Progenitor cell of endocrine pancreas (in vitro differentiated cells): ENCODE data around the gene TLR10. TPM values are rescaled to one million over a fixed set of nuclear protein-coding genes. Genes with fewer than 3 reads are reported as not detected.
A peak's percentile ranks its signal among the peaks of the same experiment; 100 is the strongest.

Experiments used
- DNase-seq: peaks from one replicate; pipeline ENCODE4 v3.0.0; 2021; ENCODE audit warnings: low spot score; ENCODE audit not compliant: unreplicated experiment
- H3K27ac Mint-ChIP-seq: 2 replicates; pipeline ENCODE4 v1.8.0; 2021; ENCODE audit warnings: mild to moderate bottlenecking, moderate library complexity, mixed read lengths
- H3K27me3 Mint-ChIP-seq: 2 replicates; pipeline ENCODE4 v1.8.0; 2021; ENCODE audit warnings: mixed read lengths
- H3K36me3 Mint-ChIP-seq: 2 replicates; pipeline ENCODE4 v1.8.0; 2022; ENCODE audit warnings: mixed read lengths; ENCODE audit not compliant: insufficient read depth
- H3K4me1 Mint-ChIP-seq: 2 replicates; pipeline ENCODE4 v1.8.0; 2021; ENCODE audit warnings: low read depth, mixed read lengths
- H3K4me3 Mint-ChIP-seq: 2 replicates; pipeline ENCODE4 v1.8.0; 2021; ENCODE audit warnings: low read depth, mild to moderate bottlenecking, moderate library complexity, mixed read lengths
- H3K9me3 Mint-ChIP-seq: 2 replicates; pipeline ENCODE4 v1.8.0; 2021; ENCODE audit warnings: low read depth, mixed read lengths
- total RNA-seq: library from RNA; stranded (reverse); gene quantifications from 2 replicates; pipeline ENCODE4 v1.2.1, GENCODE V29; 2021
- TF ChIP-seq, protein P1 (sequence below): fragments of 200-600 bp; sonication (generic); IDR thresholded peaks from one replicate; pipeline ENCODE4 v1.5.0; 2021; ENCODE audit warnings: antibody characterized with exemption, mild to moderate bottlenecking; ENCODE audit not compliant: unreplicated experiment

The TLR10 gene
- total RNA-seq, 1 donor from 2014 or later: 2.1 TPM

DNA sequence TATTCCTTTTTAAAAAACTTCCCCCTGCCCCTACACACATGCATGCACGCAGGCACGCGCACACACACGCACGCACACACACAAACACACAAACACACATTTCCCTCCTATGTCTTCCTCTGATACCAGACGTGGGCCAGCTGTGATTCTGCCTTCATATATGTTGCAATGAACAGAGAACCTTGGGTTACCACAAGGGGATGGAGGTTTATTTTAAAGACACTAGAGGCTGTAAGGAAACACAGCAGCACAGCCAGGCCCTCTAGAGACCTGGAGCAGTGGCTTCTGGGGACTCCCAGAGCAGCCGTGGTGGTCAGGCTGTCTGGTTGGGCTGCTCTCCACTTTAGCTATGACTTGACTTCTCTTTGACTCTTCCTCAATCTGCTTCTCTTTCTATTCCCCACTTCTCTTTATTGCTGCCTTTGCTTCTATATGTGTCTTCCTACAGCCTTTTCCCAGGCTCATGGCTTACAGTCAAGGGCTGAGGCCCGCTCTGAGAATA is 3.2 kb upstream of the TLR10 start:
- H3K4me1 Mint-ChIP-seq: peaks cover 14% of the 10 kb centered on the region
- H3K27me3 Mint-ChIP-seq: no peaks in the 10 kb centered on the region
- no peak overlapping the region for H3K4me3 Mint-ChIP-seq
- TF ChIP-seq, protein P1, sequence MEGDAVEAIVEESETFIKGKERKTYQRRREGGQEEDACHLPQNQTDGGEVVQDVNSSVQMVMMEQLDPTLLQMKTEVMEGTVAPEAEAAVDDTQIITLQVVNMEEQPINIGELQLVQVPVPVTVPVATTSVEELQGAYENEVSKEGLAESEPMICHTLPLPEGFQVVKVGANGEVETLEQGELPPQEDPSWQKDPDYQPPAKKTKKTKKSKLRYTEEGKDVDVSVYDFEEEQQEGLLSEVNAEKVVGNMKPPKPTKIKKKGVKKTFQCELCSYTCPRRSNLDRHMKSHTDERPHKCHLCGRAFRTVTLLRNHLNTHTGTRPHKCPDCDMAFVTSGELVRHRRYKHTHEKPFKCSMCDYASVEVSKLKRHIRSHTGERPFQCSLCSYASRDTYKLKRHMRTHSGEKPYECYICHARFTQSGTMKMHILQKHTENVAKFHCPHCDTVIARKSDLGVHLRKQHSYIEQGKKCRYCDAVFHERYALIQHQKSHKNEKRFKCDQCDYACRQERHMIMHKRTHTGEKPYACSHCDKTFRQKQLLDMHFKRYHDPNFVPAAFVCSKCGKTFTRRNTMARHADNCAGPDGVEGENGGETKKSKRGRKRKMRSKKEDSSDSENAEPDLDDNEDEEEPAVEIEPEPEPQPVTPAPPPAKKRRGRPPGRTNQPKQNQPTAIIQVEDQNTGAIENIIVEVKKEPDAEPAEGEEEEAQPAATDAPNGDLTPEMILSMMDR: no peak
- H3K9me3 Mint-ChIP-seq: peaks cover 17% of the 10 kb centered on the region
- H3K27ac Mint-ChIP-seq: peak overlapping the region; percentile 91
- peaks cover 1% of the 10 kb centered on the region for H3K36me3 Mint-ChIP-seq
- DNase-seq: no peak

DNA sequence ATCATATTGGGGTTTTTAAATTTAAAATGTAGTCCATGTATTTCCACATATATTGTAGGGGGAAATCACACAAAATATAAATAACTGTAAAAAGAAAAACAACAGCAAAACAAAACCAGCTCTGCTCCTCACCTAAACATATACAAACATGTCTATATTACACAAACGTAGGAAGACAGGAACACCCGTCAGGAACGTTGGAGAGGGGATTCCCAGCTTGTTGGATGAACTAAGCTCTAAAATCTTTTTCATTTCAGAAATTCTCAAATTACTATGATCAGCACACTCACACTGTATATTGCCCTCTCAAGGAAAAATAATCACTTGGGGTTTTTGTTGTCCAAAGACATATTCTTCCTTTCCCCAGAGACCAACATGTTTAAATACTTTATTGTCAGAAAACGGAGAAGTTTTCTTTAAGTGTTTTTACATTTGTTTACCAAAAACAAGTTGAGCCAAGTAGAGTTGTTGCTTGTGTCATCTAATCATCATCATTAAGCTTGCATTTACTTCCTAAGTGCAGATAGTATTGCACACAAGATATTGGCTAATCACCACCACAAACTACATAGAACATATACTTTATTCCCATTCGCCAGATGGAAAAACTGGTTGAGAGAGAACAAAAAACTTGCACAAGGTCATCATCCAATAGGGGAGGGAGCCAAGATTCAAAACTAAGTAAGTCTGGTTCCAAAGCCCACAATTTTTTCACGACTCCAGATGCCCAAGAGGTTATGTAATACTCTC is 2.4 kb upstream of the TLR10 start:
- no peak overlapping the region for H3K4me3 Mint-ChIP-seq
- H3K36me3 Mint-ChIP-seq: peaks cover 1% of the 10 kb centered on the region
- TF ChIP-seq, protein P1: no peak
- H3K4me1 Mint-ChIP-seq: peaks cover 18% of the 10 kb centered on the region
- DNase-seq: no peak
- H3K9me3 Mint-ChIP-seq: peaks cover 17% of the 10 kb centered on the region
- H3K27me3 Mint-ChIP-seq: no peaks in the 10 kb centered on the region
- no peak overlapping the region for H3K27ac Mint-ChIP-seq

DNA sequence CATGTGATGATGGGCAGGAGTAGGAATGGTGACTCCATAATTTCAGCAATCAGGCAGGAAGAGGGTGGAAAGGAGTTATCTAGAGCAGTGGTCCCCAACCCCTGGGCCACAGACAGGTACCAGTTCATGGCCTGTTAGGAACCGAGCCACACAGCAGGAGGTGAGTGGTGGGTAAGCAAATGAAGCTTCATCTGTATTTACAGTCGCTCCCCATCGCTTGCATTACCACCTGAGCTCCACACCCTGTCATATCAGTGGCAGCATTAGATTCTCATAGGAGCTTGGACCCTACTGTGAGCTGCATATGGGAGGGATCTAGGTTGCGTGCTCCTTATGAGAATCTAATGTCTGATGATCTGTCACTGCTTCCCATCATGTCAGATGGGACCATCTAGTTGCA is 1.4 kb upstream of the TLR10 start:
- H3K4me1 Mint-ChIP-seq: peaks cover 20% of the 10 kb centered on the region
- peaks cover 12% of the 10 kb centered on the region for H3K9me3 Mint-ChIP-seq
- no peak overlapping the region for H3K4me3 Mint-ChIP-seq
- no peaks in the 10 kb centered on the region for H3K27me3 Mint-ChIP-seq
- H3K36me3 Mint-ChIP-seq: no peaks in the 10 kb centered on the region
- TF ChIP-seq, protein P1: no peak
- DNase-seq: no peak
- no peak overlapping the region for H3K27ac Mint-ChIP-seq

DNA sequence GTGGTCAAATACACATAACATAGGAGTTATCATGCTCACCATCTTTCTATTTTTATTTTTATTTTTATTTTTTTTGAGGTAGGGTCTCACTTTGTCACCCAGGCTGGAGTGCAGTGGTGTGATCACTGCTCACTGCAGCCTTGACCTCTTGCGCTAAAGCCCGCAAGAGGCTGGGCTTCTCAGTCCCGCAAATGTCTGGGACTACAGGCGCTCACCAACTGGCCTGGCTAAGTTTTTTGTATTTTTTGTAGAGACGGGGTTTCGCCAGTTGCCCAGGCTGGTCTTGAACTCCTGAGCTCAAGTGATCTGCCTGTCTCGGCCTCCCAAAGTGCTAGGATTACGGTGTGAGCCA is 295 bp upstream of the TLR10 start:
- no peaks in the 10 kb centered on the region for H3K36me3 Mint-ChIP-seq
- H3K27ac Mint-ChIP-seq: no peak overlapping the region
- no peak overlapping the region for H3K4me3 Mint-ChIP-seq
- H3K27me3 Mint-ChIP-seq: no peaks in the 10 kb centered on the region
- DNase-seq: no peak
- TF ChIP-seq, protein P1: no peak
- H3K4me1 Mint-ChIP-seq: peaks cover 21% of the 10 kb centered on the region
- H3K9me3 Mint-ChIP-seq: peaks cover 12% of the 10 kb centered on the region

DNA sequence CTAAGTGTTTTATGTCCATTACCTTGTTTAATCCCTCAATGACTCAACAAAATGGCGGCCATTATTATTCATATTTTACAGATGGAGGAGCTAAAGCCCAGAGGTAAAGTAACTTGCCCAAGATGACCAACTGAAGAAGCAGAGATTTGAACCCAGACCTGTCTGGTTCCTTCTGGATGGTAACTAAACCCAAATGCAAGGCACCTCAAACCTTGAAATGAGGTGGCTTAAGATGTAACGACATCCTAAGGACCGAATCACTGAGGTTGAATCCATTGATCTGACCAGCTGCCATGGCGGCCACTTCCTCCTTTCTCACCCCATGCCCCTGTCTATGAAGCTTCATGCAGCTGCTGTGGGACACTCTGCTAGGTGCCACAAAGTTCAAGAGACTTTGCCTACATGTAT is 932 bp downstream of the TLR10 start:
- Mint-ChIP-seq H3K9me3 (peaks cover 13% of the 10 kb centered on the region), H3K4me3 (no peak overlapping the region), H3K36me3 (no peaks in the 10 kb centered on the region), H3K27me3 (no peaks in the 10 kb centered on the region), H3K4me1 (peaks cover 16% of the 10 kb centered on the region), H3K27ac (no peak overlapping the region)
- TF ChIP-seq, protein P1: no peak
- DNase-seq: no peak
